ENCODE measurements around the gene PTGFRN.

DNA sequence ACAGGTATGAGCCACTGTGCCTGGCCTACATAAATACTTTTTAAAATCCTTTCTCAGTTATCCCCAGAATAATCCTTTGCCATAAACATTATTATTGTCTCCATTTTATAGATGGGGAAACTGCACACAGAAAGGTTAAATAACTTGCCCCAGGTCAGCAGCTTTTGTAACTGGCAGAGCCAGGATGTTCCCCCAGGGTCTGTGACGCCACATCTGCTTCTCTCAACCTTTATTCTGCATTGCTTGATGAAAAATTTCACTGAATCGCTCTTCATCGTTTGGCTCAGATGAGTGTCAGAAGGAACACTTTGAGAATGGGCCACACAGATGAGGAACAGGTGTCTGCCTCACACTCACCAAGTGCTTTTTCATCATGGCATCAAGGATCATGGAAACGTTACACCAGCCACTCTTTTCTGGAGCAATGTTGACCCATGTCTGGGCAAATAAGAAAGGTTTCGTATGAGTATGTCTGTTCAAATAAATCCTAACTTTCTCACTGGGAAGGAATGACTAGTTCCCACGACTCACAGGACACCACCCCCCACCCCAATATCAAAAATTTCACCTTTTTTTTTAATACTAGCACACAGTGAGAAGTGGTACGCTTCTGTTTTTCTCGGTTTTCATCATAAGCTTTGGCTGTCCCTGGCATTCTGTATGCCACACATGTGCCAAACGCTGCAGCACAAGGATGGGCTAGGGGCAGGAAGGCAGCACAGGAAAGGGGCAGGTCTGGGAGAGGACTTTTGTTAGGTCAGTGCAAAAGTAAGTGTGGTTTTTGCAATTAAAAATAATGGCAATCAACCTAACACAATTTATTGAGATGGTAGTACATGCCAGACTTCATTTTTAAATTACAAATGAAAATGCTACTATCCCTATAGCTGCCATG lies 9.0 kb upstream of the PTGFRN start:
- TF ChIP-seq, protein P1, sequence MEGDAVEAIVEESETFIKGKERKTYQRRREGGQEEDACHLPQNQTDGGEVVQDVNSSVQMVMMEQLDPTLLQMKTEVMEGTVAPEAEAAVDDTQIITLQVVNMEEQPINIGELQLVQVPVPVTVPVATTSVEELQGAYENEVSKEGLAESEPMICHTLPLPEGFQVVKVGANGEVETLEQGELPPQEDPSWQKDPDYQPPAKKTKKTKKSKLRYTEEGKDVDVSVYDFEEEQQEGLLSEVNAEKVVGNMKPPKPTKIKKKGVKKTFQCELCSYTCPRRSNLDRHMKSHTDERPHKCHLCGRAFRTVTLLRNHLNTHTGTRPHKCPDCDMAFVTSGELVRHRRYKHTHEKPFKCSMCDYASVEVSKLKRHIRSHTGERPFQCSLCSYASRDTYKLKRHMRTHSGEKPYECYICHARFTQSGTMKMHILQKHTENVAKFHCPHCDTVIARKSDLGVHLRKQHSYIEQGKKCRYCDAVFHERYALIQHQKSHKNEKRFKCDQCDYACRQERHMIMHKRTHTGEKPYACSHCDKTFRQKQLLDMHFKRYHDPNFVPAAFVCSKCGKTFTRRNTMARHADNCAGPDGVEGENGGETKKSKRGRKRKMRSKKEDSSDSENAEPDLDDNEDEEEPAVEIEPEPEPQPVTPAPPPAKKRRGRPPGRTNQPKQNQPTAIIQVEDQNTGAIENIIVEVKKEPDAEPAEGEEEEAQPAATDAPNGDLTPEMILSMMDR (IDR thresholded peaks at IDR 0.05; ENCODE audit: poor library complexity) = no peak
- no peak for TF ChIP-seq EZH2 (IDR thresholded peaks at IDR 0.05; ENCODE audit: borderline replicate concordance)

Data from hepatocyte (in vitro differentiated cells).